ENCODE results near the gene CXCL11.
"Not testable (repeated sequence)": the region's sequence is repeated elsewhere in the genome, so short reads cannot be mapped to it uniquely, and the experiment has no call there.

Gene CXCL11

DNA sequence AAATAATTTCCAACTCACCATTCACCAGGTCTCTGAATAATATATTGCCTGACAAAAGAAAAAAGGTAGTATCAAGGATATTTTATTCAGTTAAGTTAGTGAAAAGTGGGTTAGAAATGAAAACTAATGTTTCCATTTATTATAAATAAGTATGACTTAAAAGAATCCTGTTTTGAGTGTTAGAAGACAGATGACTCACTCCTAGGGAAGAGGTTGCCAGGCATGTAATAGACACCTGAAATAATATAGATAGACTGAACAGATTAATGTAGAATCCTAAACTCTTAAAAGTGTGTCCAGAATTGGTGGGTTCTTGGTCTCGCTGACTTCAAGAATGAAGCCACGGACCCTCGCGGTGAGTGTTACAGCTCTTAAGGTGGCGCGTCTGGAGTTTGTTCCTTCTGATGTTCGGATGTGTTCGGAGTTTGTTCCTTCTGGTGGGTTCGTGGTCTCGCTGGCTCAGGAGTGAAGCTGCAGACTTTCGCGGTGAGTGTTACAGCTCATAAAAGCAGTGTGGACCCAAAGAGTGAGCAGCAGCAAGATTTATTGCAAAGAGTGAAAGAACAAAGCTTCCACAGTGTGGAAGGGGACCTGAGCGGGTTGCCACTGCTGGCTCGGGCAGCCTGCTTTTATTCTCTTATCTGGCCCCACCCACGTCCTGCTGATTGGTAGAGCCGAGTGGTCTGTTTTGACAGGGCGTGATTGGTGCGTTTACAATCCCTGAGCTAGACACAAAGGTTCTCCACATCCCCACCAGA, 6.5 kb upstream of the CXCL11 start:
- DNase-seq (ENCODE audit: low read depth), result not testable (repeated sequence)

DNA sequence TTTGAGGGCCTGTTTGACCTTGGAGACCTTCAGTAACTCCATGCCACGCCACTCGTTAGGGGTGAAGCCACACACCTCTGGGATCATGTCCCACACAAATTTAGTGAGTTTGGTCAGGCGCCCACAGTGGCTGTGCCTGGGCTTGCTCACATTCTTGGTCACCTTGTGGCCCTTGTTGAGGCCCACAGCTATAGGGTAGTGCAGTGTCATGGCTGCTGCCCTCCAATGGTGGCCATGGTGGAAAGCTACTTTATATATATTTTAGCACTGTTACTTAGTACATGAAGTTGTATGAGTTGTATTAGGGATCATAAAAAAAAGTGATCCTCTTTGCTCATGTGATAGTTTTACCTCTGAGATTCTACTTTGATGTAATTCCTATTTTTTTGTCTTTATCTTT, 985 bp upstream of the CXCL11 start:
- no peak for DNase-seq (ENCODE audit: low read depth)

DNA sequence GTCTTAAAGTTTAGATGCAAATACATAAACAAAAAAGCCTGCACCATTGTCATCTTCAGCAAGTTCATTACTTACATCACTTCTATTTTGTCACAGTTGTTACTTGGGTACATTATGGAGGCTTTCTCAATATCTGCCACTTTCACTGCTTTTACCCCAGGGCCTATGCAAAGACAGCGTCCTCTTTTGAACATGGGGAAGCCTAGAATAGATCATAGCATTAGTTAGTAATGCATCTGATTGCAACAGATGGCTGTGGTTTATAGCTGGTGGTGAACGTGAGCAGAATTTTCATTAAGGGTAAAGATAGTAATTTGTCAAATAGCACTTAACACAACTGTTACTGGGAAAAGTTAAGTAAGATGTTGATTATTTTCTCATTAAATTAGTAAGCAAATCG, 729 bp downstream of the CXCL11 start:
- DNase-seq (ENCODE audit: low read depth), result no peak

DNA sequence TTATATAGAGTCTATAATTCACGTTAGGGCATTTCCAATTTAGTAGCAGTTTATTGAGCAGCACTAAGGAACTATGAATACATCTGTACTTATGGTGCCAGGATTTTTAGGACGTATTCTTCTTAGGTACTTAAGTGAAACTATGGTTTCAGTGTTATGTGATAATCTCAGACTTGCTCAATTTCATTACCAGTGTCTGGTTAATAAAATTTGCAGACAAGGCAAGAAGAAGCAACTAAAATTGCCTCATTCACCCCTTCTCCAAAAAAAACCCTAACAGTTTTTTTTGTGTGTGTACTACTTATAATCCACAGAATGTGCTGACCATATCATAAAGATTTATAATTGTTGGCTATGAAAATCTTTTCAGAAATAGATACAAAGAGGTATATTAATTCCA, 6.6 kb downstream of the CXCL11 start:
- no peak for DNase-seq (ENCODE audit: low read depth)

DNA sequence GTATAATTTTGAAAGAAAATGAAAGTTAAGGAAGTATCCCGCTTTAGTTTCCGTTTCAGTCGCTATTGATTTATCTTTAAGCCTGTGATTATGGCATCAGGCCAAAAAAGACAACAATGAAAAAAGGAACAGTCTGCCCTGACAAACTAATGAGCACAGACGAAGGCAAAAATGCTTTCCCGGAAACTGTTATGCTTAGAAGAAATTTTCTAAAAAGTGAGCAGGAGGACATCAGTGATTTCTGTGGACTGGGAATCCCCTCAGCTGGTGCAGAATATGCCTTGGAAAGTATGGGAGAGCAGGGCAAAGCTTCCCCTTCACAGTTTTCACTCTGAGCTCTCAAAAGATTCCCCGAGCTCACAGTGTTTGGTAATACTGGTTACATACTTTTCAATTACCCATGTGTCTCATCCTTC, 7.5 kb downstream of the CXCL11 start:
- DNase-seq (ENCODE audit: low read depth), result no peak

- no peak for DNase-seq (ENCODE audit: low read depth)
Measured at GRCh38 chr4:76024065-76024464, 11.8 kb downstream of the CXCL11 start.

DNA sequence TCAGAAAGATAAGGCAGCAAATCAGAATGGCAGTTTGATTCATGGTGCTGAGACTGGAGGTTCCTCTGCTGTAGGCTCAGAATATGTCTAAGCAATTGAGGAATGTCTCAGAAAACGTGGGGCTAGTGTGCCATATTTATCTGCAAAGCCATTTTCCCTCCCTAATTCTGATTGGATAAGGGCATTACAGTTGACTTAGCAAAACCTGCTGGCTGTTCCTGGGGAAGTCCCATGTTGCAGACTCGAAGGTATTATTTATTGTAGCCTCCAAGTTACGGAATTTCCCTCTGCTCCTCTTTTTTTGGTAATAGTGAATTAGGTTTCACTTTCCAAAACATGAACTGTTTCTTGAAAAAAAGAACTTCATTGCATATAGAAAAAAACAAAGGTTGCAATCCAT, 12.5 kb downstream of the CXCL11 start, which contains the start of gene CXCL10:
Gene CXCL10 (minus strand): TSS at position 109 of the 400 bp plus-strand sequence. CDS start 66 bp downstream, at position 43.
- DNase-seq (ENCODE audit: low read depth), result no peak

- no peak for DNase-seq (ENCODE audit: low read depth)
Measured at GRCh38 chr4:76022677-76023076, 13.2 kb downstream of the CXCL11 start.

- no peak for DNase-seq (ENCODE audit: low read depth)
Measured at GRCh38 chr4:76022031-76022430, 13.8 kb downstream of the CXCL11 start.

DNA sequence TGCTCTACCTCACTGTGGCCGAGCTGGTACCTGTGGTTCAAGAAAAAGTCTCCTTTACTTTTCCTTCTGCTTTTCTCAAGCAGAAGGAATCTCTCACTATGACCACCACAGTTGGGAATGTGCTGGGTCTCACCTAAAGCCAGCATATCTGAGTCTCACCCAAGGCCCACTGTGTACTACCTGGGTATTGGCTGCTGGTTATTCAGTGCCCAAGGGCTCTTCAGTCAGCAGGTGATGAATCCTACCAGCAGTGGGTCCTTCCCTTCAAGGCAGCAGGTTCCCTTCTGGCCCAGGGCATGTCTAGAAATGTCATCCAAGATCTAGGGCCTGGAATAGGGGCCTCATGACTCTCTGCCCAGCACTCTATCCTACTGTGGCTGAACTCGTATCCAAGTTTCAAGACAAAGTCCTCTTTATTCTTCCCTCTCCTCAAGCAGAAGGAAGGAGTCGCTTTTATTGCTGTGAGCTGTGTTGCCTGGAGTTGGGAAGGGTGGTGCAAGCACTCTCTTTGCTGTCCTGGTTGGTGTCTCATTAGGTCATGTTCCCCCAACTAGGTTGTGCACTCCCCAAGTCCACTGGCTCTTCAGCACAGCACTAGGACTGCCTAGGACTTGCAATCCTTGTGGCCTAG, 18.7 kb downstream of the CXCL11 start:
- DNase-seq (ENCODE audit: low read depth), result no peak

DNA sequence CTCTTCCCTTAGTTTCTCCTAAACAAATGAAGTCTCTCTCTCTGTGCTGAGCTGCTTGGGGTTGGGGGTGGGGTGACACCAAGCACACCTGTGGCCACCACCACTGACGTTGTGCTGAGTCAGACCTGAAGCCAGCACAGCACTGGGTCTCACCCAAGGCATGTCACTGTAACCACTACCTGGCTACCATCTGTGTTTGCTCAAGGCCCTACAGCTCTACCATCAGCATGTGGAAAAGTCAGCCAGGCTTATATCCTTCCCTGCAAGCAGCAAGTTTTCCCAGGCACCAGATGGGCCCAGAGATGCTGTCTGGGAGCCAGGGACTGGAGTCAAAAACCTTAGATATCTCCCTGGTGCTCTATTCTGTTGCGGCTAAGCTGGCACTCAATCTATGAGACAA, 19.5 kb downstream of the CXCL11 start:
- DNase-seq (ENCODE audit: low read depth), result peak; percentile 24

GRCh38 chr4:76013540-76013939, 22.3 kb downstream of the CXCL11 start:
- DNase-seq (ENCODE audit: low read depth), result no peak

GRCh38 chr4:76012388-76012801, 23.5 kb downstream of the CXCL11 start:
- no peak for DNase-seq (ENCODE audit: low read depth)

- DNase-seq (ENCODE audit: low read depth), result no peak
Measured at GRCh38 chr4:76011700-76012387, 24.0 kb downstream of the CXCL11 start.

DNA sequence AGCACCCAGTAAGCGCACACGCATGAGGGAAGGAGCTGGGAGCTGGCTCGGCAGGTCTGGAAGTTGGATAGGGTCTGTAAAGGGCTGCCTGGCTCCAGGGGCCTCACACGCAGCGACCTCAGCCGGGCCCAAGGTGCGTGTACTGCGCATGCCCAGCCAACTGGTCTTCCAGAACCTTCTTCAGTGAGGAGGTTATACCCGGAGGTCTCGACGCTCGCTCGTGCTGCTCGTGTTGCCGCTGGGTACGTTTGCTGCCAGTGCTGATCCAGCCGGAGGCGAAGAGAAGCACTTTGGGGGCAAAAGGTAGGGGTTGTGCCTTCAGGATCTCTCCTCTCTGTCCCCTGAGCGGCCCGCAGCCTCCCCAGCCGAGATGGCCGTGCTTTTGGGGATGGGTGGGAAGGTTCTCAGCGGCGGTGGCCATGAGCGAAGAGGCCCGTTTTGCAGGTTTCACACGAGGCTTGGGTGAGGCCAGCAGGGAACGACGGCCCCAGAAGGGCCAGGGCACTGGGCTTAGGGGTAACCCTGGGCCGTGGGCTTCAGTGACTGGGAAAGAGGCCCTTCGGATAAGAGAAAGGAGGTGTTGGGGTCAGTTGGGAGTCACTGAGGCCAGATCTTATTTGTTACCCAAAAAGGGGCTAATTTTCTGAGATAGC, 24.7 kb downstream of the CXCL11 start:
- DNase-seq (ENCODE audit: low read depth), result no peak

DNA sequence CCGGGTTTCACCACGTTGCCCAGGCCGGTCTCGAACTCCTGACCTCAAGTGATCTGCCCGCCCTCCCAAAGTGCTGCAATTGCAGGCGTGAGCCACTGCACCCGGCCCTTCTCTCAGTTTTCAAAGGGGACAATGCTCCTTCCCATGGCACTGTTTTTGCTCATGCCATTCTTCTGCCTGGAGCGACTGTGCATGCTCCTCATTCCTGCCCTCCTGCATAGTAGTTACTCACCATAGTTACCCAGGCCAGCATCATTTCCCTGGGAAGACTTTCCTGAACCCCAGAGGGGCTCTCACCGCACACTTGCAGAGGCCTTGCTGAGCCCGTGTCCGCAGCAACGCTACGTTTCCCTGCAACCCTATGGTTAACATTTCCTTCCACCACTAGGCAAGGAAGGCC, 25.3 kb downstream of the CXCL11 start:
- DNase-seq (ENCODE audit: low read depth), result no peak

- DNase-seq (ENCODE audit: low read depth), result no peak
Measured at GRCh38 chr4:76009311-76009710, 26.6 kb downstream of the CXCL11 start.

GRCh38 chr4:76007089-76007862, 28.6 kb downstream of the CXCL11 start, which contains the start of gene CXCL9:
Gene CXCL9 (minus strand): TSS chr4:76007509. CDS start chr4:76007449, 60 bp downstream.
- DNase-seq (ENCODE audit: low read depth), result no peak

DNA sequence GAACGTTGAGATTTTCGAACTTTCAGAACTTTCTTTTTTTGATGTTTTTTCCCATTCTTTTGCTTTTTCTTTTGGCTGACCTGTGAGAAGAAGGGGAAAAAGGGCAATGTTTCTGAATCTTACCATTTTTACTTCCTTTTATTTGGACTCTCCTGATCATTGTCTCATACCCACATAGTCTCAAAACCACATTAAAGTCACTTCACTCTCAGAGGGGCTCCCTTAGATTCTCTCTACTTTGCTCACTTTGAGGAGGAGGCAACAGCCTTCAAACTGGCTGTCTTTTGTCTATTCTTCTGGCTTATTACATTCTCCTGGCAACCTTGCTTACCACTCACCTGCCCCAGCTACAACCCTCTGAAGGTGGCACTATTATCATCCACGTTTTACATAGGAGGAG, 32.2 kb downstream of the CXCL11 start:
- no peak for DNase-seq (ENCODE audit: low read depth)

DNA sequence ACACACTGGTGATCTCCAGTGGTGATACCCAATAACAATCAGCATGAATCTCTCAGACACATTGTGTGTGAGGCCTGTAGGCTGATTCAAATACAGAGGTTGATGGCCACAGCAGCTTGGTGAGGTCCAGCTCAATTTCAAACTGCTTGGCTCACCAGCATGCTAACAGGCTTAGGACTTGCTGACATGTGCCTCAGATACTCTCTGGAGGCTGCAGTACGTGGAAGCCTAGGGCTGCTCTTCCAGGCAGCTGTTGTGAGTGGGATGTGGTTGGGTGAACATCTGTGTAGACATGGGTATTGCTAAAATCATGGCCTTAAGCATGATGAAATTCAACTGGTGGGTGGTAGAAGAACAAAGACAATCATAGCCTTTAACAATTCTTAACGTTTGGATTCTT, 32.8 kb downstream of the CXCL11 start:
- DNase-seq (ENCODE audit: low read depth), result no peak

- DNase-seq (ENCODE audit: low read depth), result no peak
Measured at GRCh38 chr4:76002176-76002575, 33.7 kb downstream of the CXCL11 start.

DNA sequence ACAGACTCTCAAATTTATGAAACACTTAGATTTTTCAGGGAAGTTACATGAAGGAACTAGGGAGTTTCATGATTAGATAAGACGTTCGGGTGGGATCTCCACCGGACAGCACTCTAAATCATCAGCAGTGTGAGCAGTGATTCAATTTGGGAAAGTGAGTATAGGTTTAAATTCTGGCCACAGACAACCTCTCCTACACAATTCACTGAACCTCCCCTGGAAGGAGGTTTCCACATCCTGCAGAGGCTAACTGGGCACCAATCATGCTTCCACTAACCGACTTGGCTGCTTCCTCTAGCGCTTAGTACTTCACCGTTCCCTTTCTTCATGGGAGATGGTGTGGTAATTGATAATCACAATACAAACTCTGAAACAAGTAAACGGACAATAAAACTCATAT, 34.2 kb downstream of the CXCL11 start:
- DNase-seq (ENCODE audit: low read depth), result no peak
